ENCODE results near the gene ZSWIM5.
"Not testable (repeated sequence)": the region's sequence is repeated elsewhere in the genome, so short reads cannot be mapped to it uniquely, and the experiment has no call there.

The ZSWIM5 gene

GRCh38 chr1:45155957-45156356 is 50.4 kb downstream of the ZSWIM5 start:
- DNase-seq (ENCODE audit: insufficient read length) (no peak), FAIRE-seq (no peak)
- TF ChIP-seq TAF1 (IDR thresholded peaks at IDR 0.05; ENCODE audit: borderline replicate concordance, low read depth, low read length) (no peak), POLR2AphosphoS5 (IDR thresholded peaks at IDR 0.05; ENCODE audit: low read depth, low read length) (no peak), POLR2A (IDR thresholded peaks at IDR 0.05; ENCODE audit: low read depth, low read length) (no peak)

- no peak for FAIRE-seq
- DNase-seq (ENCODE audit: insufficient read length) = no peak
- TF ChIP-seq TAF1 (IDR thresholded peaks at IDR 0.05; ENCODE audit: borderline replicate concordance, low read depth, low read length) = no peak
- no peak for TF ChIP-seq POLR2A (IDR thresholded peaks at IDR 0.05; ENCODE audit: low read depth, low read length)
- no peak for TF ChIP-seq POLR2AphosphoS5 (IDR thresholded peaks at IDR 0.05; ENCODE audit: low read depth, low read length)
Measured at GRCh38 chr1:45155423-45155822, 51.0 kb downstream of the ZSWIM5 start.

- TF ChIP-seq POLR2A (IDR thresholded peaks at IDR 0.05; ENCODE audit: low read depth, low read length) = no peak
- TF ChIP-seq TAF1 (IDR thresholded peaks at IDR 0.05; ENCODE audit: borderline replicate concordance, low read depth, low read length) = no peak
- no peak for TF ChIP-seq POLR2AphosphoS5 (IDR thresholded peaks at IDR 0.05; ENCODE audit: low read depth, low read length)
- no peak for FAIRE-seq
- no peak for DNase-seq (ENCODE audit: insufficient read length)
Measured at GRCh38 chr1:45152126-45152525, 54.3 kb downstream of the ZSWIM5 start.

- FAIRE-seq (no peak), DNase-seq (ENCODE audit: insufficient read length) (no peak)
- TF ChIP-seq POLR2AphosphoS5 (IDR thresholded peaks at IDR 0.05; ENCODE audit: low read depth, low read length) = no peak
- TF ChIP-seq TAF1 (IDR thresholded peaks at IDR 0.05; ENCODE audit: borderline replicate concordance, low read depth, low read length) = no peak
- TF ChIP-seq POLR2A (IDR thresholded peaks at IDR 0.05; ENCODE audit: low read depth, low read length) = no peak
Measured at GRCh38 chr1:45148209-45148825, 58.1 kb downstream of the ZSWIM5 start.

- TF ChIP-seq POLR2A (IDR thresholded peaks at IDR 0.05; ENCODE audit: low read depth, low read length) = no peak
- no peak for DNase-seq (ENCODE audit: insufficient read length)
- no peak for FAIRE-seq
Measured at GRCh38 chr1:45146833-45147232, 59.6 kb downstream of the ZSWIM5 start.

GRCh38 chr1:45141247-45142003 is 65.0 kb downstream of the ZSWIM5 start:
- FAIRE-seq (no peak), DNase-seq (ENCODE audit: insufficient read length) (no peak)
- no peak for TF ChIP-seq POLR2A (IDR thresholded peaks at IDR 0.05; ENCODE audit: low read depth, low read length)
- TF ChIP-seq TAF1 (IDR thresholded peaks at IDR 0.05; ENCODE audit: borderline replicate concordance, low read depth, low read length) = no peak
- no peak for TF ChIP-seq POLR2AphosphoS5 (IDR thresholded peaks at IDR 0.05; ENCODE audit: low read depth, low read length)

GRCh38 chr1:45136984-45137383 is 69.4 kb downstream of the ZSWIM5 start:
- FAIRE-seq = no peak
- DNase-seq (ENCODE audit: insufficient read length) = no peak
- TF ChIP-seq POLR2A (IDR thresholded peaks at IDR 0.05; ENCODE audit: low read depth, low read length) = no peak
- TF ChIP-seq TAF1 (IDR thresholded peaks at IDR 0.05; ENCODE audit: borderline replicate concordance, low read depth, low read length) = no peak
- TF ChIP-seq POLR2AphosphoS5 (IDR thresholded peaks at IDR 0.05; ENCODE audit: low read depth, low read length) = no peak

- no peak for DNase-seq (ENCODE audit: insufficient read length)
- no peak for FAIRE-seq
- TF ChIP-seq POLR2AphosphoS5 (IDR thresholded peaks at IDR 0.05; ENCODE audit: low read depth, low read length) = no peak
- TF ChIP-seq POLR2A (IDR thresholded peaks at IDR 0.05; ENCODE audit: low read depth, low read length) = no peak
- TF ChIP-seq TAF1 (IDR thresholded peaks at IDR 0.05; ENCODE audit: borderline replicate concordance, low read depth, low read length) = no peak
Measured at GRCh38 chr1:45135316-45135715, 71.1 kb downstream of the ZSWIM5 start.

- DNase-seq (ENCODE audit: insufficient read length) (no peak), FAIRE-seq (no peak)
- TF ChIP-seq TAF1 (IDR thresholded peaks at IDR 0.05; ENCODE audit: borderline replicate concordance, low read depth, low read length) = no peak
- TF ChIP-seq POLR2AphosphoS5 (IDR thresholded peaks at IDR 0.05; ENCODE audit: low read depth, low read length) = no peak
- TF ChIP-seq POLR2A (IDR thresholded peaks at IDR 0.05; ENCODE audit: low read depth, low read length) = no peak
Measured at GRCh38 chr1:45134461-45134873, 71.9 kb downstream of the ZSWIM5 start.

GRCh38 chr1:45132719-45133118 is 73.7 kb downstream of the ZSWIM5 start:
- not testable (repeated sequence) for DNase-seq (ENCODE audit: insufficient read length); FAIRE-seq

GRCh38 chr1:45123358-45123757 is 83.0 kb downstream of the ZSWIM5 start:
- TF ChIP-seq TAF1 (IDR thresholded peaks at IDR 0.05; ENCODE audit: borderline replicate concordance, low read depth, low read length) = no peak
- no peak for TF ChIP-seq POLR2AphosphoS5 (IDR thresholded peaks at IDR 0.05; ENCODE audit: low read depth, low read length)
- no peak for TF ChIP-seq POLR2A (IDR thresholded peaks at IDR 0.05; ENCODE audit: low read depth, low read length)
- no peak for FAIRE-seq
- no peak for DNase-seq (ENCODE audit: insufficient read length)

GRCh38 chr1:45122724-45123123 is 83.7 kb downstream of the ZSWIM5 start:
- DNase-seq (ENCODE audit: insufficient read length) (no peak), FAIRE-seq (no peak)
- no peak for TF ChIP-seq POLR2AphosphoS5 (IDR thresholded peaks at IDR 0.05; ENCODE audit: low read depth, low read length)
- no peak for TF ChIP-seq POLR2A (IDR thresholded peaks at IDR 0.05; ENCODE audit: low read depth, low read length)
- no peak for TF ChIP-seq TAF1 (IDR thresholded peaks at IDR 0.05; ENCODE audit: borderline replicate concordance, low read depth, low read length)

Measured in GM12892 (cell line).